Measurements from ENCODE around the gene UROD. TPM values are rescaled to one million over a fixed set of nuclear protein-coding genes. Genes with fewer than 3 reads are reported as not detected.

The UROD gene
- total and polyA plus RNA-seq, 11 donors: 58.2 to 95.8 (median 80.1) TPM

DNA sequence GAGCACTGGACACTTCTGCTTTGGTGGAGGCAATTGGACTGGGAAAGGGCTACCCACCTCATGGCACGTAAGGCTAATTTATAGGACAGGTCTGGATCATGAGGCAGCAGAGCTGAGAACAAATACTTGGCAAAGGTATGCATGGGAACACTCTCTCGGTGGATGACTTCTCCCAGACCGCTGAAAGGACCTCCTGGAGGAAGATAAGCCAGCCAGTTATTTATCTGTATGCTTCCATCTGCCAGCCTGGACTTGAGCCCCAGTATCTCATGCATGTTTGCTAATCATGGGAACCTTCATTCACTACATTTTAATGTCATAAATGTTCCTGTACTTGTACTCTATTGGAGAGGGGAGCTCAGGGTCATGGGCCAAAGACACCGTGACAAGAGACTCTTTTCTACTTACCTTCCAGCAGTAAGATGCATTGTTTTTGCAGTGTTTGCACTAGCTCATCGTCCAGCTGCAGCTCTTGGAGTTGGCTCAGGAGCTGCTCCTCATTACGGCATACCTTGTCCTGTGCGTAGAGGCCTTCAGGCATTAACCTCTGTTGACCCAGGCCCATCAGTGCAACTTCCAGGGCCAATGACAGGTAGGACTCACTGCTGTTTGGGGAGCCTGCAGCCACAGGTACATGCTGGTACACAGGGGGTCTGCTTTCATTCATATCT is 23.7 kb downstream of the UROD start:
- Histone ChIP-seq H3K4me3 (no peak overlapping the region), H3K9me3 (no peaks in the 10 kb centered on the region), H3K27me3 (no peaks in the 10 kb centered on the region), H3K4me1 (no peaks in the 10 kb centered on the region), H3K27ac (no peak overlapping the region), H3K36me3 (peaks cover 0 to 24% (median 0%) of the 10 kb centered on the region in 9 donors)
- TF ChIP-seq POLR2A (IDR thresholded peaks at IDR 0.05): no peak
- TF ChIP-seq, protein P1, sequence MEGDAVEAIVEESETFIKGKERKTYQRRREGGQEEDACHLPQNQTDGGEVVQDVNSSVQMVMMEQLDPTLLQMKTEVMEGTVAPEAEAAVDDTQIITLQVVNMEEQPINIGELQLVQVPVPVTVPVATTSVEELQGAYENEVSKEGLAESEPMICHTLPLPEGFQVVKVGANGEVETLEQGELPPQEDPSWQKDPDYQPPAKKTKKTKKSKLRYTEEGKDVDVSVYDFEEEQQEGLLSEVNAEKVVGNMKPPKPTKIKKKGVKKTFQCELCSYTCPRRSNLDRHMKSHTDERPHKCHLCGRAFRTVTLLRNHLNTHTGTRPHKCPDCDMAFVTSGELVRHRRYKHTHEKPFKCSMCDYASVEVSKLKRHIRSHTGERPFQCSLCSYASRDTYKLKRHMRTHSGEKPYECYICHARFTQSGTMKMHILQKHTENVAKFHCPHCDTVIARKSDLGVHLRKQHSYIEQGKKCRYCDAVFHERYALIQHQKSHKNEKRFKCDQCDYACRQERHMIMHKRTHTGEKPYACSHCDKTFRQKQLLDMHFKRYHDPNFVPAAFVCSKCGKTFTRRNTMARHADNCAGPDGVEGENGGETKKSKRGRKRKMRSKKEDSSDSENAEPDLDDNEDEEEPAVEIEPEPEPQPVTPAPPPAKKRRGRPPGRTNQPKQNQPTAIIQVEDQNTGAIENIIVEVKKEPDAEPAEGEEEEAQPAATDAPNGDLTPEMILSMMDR (IDR thresholded peaks at IDR 0.05): no peak
- DNase-seq (no peak), ATAC-seq (no peak)
- 68 to 77% (median 73%) methylated on average over 7 of the region's 7 CpGs for WGBS, 4 donors
- intact Hi-C loops (cut with DNase I): no loop called here

DNA sequence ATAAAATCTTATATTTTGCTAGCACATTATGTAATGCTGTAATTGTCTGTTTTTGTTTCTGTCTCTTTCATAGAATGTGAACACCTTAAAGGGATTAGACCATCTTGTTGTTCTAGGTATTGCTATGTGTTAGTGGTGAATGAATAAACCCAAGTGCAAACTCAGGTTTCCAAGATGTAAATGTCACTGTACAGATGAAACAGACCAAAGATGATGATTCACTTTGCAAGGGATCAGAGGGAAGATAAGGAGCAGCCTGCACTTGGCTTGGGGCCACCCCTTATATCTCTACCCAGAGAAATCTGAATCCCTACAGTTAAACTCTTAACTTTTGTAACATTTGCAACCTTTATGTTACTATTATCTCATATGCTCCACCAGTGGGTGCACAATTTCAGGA is 25.4 kb downstream of the UROD start:
- H3K4me1 ChIP-seq: no peaks in the 10 kb centered on the region
- peaks cover 0 to 24% (median 0%) of the 10 kb centered on the region in 9 donors for H3K36me3 ChIP-seq
- no peak overlapping the region for H3K27ac ChIP-seq
- no peak for TF ChIP-seq POLR2A (IDR thresholded peaks at IDR 0.05)
- TF ChIP-seq, protein P1 (IDR thresholded peaks at IDR 0.05): no peak
- intact Hi-C loops (cut with DNase I): no loop called here
- H3K4me3 ChIP-seq: no peak overlapping the region
- no peaks in the 10 kb centered on the region for H3K27me3 ChIP-seq
- no peaks in the 10 kb centered on the region for H3K9me3 ChIP-seq
- no peak for ATAC-seq
- no peak for DNase-seq

DNA sequence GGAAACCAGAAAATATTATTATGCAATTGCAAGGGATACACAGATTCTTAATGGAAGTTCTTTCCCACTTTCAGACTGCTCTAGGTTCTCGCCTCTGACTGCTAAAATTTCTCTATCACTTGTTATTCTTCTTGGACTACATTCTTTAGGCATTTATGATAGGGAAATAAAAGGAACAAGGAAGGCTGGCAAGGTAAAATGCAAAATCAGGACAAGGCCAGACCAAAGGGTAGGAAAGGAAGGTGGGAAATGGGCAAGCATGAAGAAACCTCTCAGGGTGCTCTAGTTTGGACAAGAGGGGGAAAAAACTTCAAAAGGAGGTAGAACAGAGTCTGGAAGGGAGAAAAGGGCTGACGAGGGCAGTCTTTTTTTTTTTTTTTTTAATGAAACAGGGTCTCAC is 26.2 kb downstream of the UROD start:
- intact Hi-C loops (cut with DNase I): no loop called here
- no peak overlapping the region for H3K4me3 ChIP-seq
- no peak for ATAC-seq
- TF ChIP-seq POLR2A (IDR thresholded peaks at IDR 0.05): no peak
- TF ChIP-seq, protein P1 (IDR thresholded peaks at IDR 0.05): no peak
- no peaks in the 10 kb centered on the region for H3K27me3 ChIP-seq
- no peak overlapping the region for H3K27ac ChIP-seq
- 89 to 95% (median 92%) methylated on average over 2 of the region's 2 CpGs for WGBS, 4 donors
- H3K9me3 ChIP-seq: no peaks in the 10 kb centered on the region
- H3K4me1 ChIP-seq: no peaks in the 10 kb centered on the region
- peaks cover 0 to 32% (median 0%) of the 10 kb centered on the region in 9 donors for H3K36me3 ChIP-seq
- no peak for DNase-seq

DNA sequence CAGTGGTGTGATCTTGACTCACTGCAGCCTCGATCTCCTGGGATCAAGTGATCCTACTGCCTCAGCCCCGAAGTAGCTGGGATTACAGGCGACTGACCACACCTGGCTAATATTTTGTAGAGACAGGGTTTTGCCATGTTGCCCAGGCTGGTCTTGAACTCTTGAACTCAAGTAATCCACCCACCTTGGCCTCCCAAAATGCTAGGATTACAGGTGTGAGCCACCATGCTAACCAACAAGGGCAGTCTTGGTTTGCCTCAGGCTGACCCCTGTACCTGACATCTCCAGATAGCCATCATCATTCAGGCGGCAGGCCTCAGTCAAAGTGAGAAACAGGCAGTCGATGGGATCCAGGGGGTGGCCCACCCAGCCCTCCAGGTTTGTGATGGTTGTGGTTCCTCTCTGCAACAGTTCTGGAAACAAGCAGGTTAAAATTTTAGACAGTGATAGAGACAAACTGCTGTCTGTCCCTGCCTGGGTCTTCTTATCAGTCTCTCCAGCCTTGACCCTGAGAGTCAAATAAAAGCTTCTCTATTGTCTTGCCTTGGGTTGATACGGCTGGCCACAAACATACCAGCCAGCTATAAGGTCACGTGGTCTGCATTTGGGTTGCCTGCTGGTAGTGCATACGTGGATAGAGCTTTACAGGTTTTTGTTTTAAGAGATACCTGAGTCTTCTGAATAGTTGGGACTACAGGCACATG is 26.8 kb downstream of the UROD start:
- 78 to 89% (median 86%) methylated on average over 8 of the region's 8 CpGs for WGBS, 4 donors
- H3K4me3 ChIP-seq: no peak overlapping the region

More for the DNA sequence above, 26.8 kb downstream of the UROD start:
- Histone ChIP-seq H3K9me3 (no peaks in the 10 kb centered on the region), H3K27me3 (no peaks in the 10 kb centered on the region), H3K36me3 (peaks cover 0 to 33% (median 0%) of the 10 kb centered on the region in 9 donors), H3K27ac (no peak overlapping the region), H3K4me1 (no peaks in the 10 kb centered on the region)
- intact Hi-C loops (cut with DNase I): no loop called here
- TF ChIP-seq, protein P1 (IDR thresholded peaks at IDR 0.05): no peak
- no peak for TF ChIP-seq POLR2A (IDR thresholded peaks at IDR 0.05)
- DNase-seq (no peak), ATAC-seq (no peak)
